GM18511 (cell line): ENCODE results near the gene MAPT.
A peak's percentile ranks its signal among the peaks of the same experiment; 100 is the strongest.

Source experiments
- ATAC-seq: cut with Tn5 transposase; IDR thresholded peaks from one replicate; pipeline ENCODE4 v1.9.1; 2021; ENCODE audit warnings: mild to moderate bottlenecking, moderate library complexity; ENCODE audit not compliant: unreplicated experiment

The MAPT gene

DNA sequence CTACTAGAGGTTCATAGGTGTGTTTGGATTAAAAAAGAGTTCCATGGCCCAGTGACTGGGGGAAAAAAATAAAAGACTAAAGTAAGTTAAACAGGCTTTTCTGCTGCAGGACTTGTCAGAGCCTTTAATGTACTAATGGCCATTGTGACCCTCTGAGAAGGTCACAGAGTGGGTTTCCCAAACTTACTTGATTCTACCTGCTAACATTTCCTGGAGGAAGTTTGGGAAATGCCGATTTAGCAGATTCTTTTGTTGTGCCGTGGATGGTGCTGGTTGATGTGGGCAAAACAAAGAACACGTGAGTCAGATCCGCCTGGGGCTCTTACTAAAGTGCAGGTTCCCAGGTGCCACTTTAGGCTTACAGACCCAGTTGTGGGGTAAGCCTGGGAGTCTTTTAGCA, 91.1 kb downstream of the MAPT start:
- ATAC-seq, result no peak

DNA sequence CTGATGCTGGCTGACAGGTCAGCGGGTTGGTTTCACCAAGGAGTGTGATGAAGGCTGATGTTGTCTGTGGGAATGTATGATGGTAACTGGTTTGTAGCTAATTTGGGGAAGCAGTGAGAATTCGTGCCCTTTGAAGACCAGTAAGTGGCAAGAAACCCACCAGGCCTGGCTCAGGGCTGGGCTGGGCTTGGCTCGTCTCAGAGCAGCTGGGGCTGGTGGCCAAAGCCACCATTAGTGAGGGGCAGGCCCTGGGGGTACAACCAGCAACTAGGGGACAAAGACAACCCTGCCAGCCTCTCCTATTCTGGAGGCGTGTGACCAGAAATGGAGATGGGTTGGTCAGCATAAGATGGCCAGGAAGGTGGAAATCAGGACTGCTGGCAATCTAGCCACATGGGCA, 91.7 kb downstream of the MAPT start:
- no peak for ATAC-seq

DNA sequence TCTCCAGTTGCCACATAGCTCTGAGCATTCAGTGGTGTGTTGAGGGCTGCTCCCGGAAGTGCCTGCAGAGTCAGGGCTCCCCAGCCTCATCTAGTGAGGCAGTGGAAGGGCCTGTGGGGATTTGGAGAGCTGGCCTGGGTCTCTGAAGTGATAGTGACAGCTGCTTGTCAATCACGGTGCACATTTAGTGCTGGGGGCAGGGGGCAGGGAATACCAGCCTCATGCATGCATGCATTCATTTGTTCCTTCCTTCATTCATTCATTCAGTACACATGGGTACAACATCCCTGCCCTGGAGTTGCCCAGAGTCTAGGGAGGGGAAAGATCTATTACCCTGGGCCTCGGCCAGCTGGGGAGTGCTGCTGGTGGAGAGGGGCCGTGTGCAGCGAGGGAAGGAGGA, 93.4 kb downstream of the MAPT start:
- no peak for ATAC-seq

DNA sequence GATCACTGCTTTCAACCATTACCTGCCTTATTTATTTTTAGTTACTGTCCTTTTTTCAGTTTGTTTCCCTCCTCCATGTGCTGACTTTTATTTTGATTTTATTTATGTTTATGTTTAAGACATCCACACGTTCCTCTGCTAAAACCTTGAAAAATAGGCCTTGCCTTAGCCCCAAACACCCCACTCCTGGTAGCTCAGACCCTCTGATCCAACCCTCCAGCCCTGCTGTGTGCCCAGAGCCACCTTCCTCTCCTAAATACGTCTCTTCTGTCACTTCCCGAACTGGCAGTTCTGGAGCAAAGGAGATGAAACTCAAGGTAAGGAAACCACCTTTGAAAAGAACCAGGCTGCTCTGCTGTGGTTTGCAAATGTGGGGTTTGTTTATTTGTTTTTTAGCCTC, 95.4 kb downstream of the MAPT start:
- ATAC-seq, result no peak

DNA sequence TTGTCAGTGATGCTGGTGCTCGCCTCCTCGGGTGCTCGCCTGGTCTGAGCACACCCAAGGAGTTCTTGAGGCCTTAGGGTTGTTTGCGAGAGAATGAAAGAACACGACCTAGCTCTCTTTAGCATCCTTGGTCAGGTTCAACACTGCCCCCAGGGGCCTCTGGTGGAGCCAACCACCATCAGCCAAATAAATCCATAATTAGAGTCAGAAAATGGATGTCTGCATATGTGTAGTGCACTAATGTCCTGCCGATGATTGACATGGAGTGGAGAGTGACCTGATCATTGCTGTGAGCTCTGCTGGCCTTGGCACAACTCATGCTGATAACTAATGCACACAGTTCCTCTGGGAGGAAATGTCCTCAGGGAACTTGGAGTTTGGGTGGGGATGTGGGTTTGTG, 96.5 kb downstream of the MAPT start:
- no peak for ATAC-seq

DNA sequence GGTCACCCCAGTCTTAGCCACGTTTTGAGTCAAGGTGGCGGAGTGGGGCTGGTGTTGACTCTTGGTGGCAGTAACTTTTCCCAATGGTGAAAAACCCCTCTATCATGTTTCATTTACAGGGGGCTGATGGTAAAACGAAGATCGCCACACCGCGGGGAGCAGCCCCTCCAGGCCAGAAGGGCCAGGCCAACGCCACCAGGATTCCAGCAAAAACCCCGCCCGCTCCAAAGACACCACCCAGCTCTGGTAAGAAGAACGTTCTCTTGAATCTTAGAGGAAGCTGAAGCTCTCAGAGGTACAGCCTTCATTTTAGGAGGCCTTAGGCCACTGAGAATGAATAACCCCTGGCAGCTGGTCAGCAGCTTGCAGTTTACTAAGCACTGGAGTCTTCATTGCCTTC, 97.0 kb downstream of the MAPT start:
- no peak for ATAC-seq

DNA sequence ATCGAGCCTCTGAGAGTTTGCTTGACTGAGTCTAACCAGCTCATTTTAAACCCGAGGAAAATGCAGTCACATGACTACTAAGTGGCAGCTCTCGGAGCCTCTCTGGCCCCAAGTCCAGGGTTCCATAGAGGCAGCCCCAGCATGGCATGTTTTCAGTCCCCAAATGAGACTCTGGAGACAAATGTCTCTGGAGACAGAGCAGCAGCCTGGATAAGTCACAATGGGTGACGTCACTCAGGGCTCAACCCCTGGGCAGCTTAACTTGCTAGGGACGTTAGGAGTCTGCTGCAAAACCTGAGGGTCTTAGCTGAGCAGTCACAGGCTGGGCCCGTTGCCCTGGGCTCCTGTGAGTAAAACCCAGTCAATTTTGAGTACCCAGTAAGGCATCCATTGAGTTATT, 97.8 kb downstream of the MAPT start:
- ATAC-seq, result no peak

DNA sequence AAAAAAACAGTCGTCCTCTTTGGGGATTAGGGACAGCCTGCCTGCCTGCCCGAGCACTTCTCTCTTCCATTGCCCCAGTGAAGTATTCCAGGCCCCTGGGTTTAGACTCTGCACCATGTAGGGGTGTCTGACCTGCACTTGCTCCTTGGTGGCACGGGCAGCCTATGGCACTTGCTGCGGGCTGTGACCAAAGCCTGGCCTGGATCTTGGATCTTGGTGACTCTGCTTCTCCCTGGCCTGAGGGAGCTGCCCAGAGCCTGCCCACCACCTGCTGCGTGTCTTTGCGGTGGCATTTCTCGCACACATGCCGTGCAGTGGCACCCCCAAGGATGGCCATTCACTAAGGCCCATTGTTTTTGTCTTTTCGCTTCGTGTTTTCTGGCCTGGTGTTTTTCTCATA, 98.5 kb downstream of the MAPT start:
- no peak for ATAC-seq

DNA sequence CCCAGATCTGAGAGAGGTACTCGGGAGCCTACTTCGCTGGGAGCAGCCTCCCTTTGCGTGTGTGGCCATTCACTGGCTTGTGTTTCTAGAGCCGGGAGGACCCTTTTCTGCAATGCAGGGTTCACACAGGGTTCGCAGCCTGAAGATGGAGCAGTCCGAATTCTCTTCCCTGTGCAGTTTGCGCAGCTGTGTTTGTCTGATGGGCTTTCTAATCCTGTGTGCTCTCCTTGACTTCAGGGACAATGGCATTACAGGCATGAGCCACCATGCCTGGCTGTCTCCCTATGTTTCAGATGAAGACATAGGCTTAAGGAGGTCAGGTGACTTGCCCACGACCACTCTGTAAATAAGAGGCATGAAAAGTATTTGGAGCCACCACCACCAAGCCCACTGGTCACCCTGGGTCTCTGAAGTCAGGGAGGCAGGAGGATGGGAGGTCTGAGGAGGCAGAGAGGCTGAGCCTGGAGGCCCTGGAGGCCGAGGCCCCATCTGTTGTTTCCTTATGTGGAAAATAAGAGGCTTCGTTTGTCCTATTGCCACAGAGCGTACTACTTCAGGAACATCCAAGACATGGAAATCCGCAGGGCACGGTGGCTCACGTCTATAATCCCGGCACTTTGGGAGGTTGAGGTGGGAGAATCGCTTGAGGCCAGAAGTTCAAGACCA, 99.7 kb downstream of the MAPT start:
- no peak for ATAC-seq

DNA sequence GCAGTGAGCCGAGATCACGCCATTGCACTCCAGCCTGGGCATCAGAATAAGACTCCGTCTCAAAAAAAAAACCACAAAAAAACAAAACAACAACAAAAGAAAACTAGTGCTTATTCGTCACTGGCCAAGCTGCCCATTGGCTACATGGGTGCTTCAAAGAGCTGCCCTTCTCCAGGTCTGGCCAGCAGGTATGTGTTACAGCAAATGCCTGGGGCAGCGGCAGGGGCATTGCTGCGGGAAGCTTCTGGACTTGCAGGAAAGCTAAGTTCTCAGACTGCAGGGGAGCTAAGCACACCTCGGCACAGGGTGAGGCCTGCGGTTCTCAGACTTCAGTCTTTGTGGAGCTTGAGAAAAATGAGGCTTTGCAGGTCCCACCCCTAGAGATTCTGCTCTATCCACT, 100.6 kb downstream of the MAPT start:
- ATAC-seq, result no peak

DNA sequence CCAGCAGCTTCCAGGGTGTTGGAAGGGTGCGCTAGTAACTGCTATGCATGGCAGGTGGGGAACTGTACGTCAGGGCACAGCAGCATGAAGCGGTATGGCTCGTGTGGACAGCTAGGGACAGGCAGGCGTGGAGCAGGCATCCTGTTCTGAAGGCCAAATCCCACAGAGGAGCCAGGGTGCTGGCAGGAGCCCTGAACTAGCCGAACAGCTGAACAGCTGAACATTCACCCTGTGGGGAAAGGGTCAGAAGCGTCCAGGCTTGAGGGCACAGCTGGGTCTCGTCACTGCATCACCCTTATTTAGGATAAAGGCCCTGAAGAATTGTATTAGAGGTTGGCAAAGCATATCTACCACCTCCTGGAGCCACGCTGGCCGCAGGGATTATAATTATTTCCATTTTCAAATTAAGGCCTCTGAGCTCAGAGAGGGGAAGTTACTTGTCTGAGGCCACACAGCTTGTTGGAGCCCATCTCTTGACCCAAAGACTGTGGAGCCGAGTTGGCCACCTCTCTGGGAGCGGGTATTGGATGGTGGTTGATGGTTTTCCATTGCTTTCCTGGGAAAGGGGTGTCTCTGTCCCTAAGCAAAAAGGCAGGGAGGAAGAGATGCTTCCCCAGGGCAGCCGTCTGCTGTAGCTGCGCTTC, 101.4 kb downstream of the MAPT start:
- ATAC-seq, result no peak

DNA sequence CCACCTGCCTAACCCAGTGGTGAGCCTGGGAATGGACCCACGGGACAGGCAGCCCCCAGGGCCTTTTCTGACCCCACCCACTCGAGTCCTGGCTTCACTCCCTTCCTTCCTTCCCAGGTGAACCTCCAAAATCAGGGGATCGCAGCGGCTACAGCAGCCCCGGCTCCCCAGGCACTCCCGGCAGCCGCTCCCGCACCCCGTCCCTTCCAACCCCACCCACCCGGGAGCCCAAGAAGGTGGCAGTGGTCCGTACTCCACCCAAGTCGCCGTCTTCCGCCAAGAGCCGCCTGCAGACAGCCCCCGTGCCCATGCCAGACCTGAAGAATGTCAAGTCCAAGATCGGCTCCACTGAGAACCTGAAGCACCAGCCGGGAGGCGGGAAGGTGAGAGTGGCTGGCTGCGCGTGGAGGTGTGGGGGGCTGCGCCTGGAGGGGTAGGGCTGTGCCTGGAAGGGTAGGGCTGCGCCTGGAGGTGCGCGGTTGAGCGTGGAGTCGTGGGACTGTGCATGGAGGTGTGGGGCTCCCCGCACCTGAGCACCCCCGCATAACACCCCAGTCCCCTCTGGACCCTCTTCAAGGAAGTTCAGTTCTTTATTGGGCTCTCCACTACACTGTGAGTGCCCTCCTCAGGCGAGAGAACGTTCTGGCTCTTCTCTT, 102.1 kb downstream of the MAPT start:
- ATAC-seq, result no peak

DNA sequence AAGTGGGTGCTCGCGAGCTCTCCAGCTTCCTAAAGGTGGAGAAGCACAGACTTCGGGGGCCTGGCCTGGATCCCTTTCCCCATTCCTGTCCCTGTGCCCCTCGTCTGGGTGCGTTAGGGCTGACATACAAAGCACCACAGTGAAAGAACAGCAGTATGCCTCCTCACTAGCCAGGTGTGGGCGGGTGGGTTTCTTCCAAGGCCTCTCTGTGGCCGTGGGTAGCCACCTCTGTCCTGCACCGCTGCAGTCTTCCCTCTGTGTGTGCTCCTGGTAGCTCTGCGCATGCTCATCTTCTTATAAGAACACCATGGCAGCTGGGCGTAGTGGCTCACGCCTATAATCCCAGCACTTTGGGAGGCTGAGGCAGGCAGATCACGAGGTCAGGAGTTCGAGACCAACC, 102.8 kb downstream of the MAPT start:
- no peak for ATAC-seq

DNA sequence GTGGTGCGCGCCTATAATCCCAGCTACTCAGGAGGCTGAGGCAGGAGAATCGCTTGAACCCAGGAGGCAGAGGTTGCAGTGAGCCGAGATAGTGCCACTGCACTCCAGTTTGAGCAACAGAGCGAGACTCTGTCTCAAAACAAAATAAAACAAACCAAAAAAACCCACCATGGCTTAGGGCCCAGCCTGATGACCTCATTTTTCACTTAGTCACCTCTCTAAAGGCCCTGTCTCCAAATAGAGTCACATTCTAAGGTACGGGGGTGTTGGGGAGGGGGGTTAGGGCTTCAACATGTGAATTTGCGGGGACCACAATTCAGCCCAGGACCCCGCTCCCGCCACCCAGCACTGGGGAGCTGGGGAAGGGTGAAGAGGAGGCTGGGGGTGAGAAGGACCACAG, 103.3 kb downstream of the MAPT start:
- no peak for ATAC-seq

DNA sequence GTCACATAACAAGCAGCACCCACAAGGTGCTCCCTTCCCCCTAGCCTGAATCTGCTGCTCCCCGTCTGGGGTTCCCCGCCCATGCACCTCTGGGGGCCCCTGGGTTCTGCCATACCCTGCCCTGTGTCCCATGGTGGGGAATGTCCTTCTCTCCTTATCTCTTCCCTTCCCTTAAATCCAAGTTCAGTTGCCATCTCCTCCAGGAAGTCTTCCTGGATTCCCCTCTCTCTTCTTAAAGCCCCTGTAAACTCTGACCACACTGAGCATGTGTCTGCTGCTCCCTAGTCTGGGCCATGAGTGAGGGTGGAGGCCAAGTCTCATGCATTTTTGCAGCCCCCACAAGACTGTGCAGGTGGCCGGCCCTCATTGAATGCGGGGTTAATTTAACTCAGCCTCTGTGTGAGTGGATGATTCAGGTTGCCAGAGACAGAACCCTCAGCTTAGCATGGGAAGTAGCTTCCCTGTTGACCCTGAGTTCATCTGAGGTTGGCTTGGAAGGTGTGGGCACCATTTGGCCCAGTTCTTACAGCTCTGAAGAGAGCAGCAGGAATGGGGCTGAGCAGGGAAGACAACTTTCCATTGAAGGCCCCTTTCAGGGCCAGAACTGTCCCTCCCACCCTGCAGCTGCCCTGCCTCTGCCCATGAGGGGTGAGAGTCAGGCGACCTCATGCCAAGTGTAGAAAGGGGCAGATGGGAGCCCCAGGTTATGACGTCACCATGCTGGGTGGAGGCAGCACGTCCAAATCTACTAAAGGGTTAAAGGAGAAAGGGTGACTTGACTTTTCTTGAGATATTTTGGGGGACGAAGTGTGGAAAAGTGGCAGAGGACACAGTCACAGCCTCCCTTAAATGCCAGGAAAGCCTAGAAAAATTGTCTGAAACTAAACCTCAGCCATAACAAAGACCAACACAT, 104.9 kb downstream of the MAPT start, which contains the start of gene STH:
Gene STH, plus strand, starts transcription at position 264 of the 913 bp plus-strand sequence. Its CDS starts 30 bp downstream, at position 294.
- ATAC-seq, result no peak

DNA sequence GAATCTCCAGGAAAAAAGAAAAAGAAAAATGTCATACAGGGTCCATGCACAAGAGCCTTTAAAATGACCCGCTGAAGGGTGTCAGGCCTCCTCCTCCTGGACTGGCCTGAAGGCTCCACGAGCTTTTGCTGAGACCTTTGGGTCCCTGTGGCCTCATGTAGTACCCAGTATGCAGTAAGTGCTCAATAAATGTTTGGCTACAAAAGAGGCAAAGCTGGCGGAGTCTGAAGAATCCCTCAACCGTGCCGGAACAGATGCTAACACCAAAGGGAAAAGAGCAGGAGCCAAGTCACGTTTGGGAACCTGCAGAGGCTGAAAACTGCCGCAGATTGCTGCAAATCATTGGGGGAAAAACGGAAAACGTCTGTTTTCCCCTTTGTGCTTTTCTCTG, 105.5 kb downstream of the MAPT start:
- ATAC-seq, result no peak

DNA sequence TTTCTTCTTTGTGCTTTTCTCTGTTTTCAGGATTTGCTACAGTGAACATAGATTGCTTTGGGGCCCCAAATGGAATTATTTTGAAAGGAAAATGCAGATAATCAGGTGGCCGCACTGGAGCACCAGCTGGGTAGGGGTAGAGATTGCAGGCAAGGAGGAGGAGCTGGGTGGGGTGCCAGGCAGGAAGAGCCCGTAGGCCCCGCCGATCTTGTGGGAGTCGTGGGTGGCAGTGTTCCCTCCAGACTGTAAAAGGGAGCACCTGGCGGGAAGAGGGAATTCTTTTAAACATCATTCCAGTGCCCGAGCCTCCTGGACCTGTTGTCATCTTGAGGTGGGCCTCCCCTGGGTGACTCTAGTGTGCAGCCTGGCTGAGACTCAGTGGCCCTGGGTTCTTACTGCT, 105.9 kb downstream of the MAPT start:
- no peak for ATAC-seq

DNA sequence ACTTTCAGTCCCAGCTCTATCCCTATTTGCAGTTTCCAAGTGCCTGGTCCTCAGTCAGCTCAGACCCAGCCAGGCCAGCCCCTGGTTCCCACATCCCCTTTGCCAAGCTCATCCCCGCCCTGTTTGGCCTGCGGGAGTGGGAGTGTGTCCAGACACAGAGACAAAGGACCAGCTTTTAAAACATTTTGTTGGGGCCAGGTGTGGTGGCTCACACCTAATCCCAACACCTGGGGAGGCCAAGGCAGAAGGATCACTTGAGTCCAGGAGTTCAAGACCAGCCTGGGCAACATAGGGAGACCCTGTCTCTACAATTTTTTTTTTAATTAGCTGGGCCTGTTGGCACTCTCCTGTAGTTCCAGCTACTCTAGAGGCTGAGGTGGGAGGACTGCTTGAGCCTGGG, 106.4 kb downstream of the MAPT start:
- no peak for ATAC-seq

DNA sequence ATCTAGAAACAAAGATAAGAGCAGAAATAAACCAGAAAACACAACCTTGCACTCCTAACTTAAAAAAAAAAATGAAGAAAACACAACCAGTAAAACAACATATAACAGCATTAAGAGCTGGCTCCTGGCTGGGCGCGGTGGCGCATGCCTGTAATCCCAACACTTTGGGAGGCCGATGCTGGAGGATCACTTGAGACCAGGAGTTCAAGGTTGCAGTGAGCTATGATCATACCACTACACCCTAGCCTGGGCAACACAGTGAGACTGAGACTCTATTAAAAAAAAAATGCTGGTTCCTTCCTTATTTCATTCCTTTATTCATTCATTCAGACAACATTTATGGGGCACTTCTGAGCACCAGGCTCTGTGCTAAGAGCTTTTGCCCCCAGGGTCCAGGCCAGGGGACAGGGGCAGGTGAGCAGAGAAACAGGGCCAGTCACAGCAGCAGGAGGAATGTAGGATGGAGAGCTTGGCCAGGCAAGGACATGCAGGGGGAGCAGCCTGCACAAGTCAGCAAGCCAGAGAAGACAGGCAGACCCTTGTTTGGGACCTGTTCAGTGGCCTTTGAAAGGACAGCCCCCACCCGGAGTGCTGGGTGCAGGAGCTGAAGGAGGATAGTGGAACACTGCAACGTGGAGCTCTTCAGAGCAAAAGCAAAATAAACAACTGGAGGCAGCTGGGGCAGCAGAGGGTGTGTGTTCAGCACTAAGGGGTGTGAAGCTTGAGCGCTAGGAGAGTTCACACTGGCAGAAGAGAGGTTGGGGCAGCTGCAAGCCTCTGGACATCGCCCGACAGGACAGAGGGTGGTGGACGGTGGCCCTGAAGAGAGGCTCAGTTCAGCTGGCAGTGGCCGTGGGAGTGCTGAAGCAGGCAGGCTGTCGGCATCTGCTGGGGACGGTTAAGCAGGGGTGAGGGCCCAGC, 107.3 kb downstream of the MAPT start:
- ATAC-seq, result no peak

DNA sequence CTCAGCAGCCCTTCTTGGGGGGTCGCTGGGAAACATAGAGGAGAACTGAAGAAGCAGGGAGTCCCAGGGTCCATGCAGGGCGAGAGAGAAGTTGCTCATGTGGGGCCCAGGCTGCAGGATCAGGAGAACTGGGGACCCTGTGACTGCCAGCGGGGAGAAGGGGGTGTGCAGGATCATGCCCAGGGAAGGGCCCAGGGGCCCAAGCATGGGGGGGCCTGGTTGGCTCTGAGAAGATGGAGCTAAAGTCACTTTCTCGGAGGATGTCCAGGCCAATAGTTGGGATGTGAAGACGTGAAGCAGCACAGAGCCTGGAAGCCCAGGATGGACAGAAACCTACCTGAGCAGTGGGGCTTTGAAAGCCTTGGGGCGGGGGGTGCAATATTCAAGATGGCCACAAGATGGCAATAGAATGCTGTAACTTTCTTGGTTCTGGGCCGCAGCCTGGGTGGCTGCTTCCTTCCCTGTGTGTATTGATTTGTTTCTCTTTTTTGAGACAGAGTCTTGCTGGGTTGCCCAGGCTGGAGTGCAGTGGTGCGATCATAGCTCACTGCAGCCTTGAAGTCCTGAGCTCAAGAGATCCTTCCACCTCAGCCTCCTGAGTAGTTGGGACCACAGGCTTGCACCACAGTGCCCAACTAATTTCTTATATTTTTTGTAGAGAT, 108.1 kb downstream of the MAPT start:
- ATAC-seq, result peak; percentile 54
